Measurements from ENCODE around the gene TMEM205.

- TF ChIP-seq POLR2A (IDR thresholded peaks at IDR 0.05): no peak
- TF ChIP-seq, protein P1, sequence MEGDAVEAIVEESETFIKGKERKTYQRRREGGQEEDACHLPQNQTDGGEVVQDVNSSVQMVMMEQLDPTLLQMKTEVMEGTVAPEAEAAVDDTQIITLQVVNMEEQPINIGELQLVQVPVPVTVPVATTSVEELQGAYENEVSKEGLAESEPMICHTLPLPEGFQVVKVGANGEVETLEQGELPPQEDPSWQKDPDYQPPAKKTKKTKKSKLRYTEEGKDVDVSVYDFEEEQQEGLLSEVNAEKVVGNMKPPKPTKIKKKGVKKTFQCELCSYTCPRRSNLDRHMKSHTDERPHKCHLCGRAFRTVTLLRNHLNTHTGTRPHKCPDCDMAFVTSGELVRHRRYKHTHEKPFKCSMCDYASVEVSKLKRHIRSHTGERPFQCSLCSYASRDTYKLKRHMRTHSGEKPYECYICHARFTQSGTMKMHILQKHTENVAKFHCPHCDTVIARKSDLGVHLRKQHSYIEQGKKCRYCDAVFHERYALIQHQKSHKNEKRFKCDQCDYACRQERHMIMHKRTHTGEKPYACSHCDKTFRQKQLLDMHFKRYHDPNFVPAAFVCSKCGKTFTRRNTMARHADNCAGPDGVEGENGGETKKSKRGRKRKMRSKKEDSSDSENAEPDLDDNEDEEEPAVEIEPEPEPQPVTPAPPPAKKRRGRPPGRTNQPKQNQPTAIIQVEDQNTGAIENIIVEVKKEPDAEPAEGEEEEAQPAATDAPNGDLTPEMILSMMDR (IDR thresholded peaks at IDR 0.05): no peak
These were observed 19.6 kb upstream of the TMEM205 start for GRCh38 chr19:11365557-11366117.

All from lower leg skin (tissue), 3 donors.